Pulmonary artery endothelial cell (primary cell): Measurements from ENCODE around the gene ITGB8. TPM values are rescaled to one million over a fixed set of nuclear protein-coding genes. Genes with fewer than 3 reads are reported as not detected.

Source experiments
- DNase-seq: peaks from one replicate; pipeline ENCODE4 v3.0.0-alpha.2; 2011; ENCODE audit warnings: low read depth, low spot score
- total RNA-seq: library from RNA; depleted of rRNA; stranded (reverse); fragments of >200 nt; gene quantifications from 2 replicates; pipeline ENCODE4 v1.2.3, GENCODE V29; 2014

Gene ITGB8
- total RNA-seq, 1 donor from 2014 or later: 5.1 TPM

DNA sequence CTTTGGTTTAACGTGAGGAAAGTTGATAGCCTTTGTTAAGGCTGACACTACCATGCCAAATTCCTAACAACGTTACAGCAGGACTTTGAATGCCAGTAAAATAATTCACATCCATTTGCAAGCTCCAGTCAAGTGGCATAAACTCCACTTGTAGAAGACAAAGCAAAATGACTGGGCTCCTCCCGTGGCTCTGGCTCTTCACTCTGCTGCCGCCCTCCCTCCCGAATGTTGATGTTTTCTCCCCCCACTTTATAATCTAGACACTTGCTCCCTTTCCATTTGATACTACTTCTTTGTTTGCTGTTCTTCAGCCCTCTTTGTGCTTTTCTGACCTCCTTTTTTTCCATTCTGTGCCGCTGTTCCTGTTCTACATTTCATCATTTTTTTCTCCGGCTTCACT, 22.8 kb upstream of the ITGB8 start:
- no peak for DNase-seq

DNA sequence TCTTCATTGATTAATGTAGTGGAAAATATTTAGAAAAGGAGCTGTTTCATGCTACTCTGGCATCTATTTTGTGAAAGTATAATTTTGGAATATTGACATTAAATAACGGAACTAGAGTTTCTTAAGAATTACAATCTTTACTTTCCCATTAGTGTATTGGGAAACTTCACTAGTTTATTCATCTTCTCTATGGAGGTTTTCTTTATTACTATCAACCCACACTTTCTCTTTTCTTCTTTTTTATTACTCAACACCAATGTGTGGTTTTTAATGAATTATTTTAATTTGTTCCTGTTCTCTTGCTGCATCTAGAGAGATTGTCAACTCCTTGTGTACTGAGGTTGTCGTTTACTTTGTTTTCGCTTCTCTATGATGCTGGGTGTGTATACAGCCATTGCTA, 20.4 kb upstream of the ITGB8 start:
- DNase-seq: no peak

DNA sequence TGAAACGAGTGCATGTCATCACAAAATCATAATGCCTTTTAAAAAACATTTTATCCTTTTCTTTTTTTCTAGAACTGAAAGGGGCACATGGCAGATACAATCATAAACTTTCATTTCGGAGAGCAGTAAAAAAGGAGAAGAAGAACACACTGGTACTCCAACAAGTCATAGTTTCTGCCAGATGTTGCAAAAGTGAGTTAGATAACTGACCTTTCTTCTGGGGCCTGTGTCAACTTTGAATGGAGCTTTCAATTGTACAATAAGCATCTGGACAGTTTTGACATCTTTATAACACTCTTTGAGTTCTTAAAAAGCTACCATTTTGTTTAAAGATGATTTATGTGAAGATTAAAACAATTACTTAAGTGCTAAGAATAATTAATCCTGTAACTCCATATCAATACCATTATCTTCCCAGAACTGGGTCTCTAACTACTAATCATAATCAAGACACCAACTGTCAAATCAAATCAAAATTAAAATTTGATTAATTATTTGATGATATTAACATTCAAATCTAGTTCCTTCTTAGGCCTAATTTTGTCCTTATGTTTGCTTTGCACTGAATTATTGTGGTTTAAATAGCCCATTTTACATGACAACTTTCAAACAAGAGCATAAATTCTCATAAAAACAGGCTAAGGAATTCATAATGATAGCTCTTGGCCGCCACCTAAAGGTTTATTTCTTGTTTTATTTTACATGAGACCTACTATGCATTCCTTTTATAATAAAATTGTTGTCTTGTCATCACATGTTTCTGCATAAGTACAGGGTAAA, 19.5 kb upstream of the ITGB8 start:
- no peak for DNase-seq

DNA sequence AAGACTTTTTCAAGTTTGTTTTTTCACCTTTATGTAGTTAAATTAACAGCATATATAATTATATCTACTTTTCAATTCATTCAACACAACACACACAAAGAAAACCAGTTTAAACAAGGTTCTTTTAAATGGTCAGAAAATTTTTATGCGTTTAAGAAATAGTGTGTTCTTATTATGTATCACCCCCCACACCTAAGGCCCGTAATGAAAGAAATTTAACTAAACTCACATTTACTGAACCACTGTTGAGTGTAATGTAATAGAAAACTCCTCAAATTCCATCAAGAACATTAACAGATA, 19.0 kb upstream of the ITGB8 start:
- DNase-seq: no peak

DNA sequence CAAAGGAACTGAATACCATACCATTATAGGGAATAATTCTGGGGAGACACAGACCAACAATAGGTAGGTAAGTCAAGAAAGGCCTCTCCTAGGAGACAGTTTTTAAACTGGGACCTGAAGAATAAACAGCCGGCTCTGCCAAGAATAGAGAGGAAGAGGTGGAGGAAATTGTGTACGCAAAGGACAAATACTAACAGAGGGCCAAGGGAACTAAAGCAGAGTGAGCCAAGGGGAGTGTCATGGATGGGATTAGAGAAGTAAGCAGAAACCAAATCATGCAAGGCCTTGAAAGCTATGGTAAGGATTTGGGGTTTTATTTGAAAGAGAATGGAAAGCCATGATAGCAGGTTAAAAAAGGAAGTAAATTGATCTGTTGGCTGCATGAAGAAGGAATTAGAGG, 18.1 kb upstream of the ITGB8 start:
- no peak for DNase-seq

DNA sequence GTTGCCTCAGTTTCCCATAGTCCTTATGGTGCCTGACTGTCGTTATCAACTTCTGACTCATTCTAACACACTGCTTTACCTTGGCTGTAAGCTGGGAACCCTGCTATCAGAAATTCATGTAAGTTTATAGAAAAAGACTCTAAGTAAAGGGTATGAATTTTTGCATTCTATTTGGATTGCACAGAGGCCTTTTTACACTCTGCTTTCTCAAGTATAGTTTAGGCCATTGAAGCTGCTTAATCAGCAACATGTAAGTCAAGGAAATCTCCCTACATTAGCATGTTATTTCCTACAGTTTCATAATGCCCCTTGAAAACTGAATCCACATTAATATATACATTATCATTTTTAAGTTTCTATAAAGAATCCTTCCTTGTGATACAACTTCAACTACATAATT, 17.1 kb upstream of the ITGB8 start:
- DNase-seq: no peak

DNA sequence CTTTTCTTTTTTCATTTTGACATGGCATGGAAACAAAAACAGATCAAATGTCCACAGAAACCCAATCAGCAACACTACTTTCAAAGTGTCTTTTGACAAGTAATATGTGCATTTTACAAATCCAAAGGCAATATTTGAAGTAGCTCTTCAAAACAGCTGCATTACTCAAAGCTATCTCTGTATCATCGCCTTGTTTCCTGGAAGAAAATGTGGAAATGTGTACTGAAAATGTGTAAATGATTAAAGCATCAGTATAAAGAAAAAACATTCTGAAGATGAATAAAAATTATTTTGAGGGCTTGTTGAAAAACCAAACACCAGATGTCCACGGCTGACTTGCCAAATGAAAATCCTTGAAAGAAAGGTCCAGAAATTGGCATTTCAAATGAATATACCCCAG, 16.5 kb upstream of the ITGB8 start:
- DNase-seq: no peak

DNA sequence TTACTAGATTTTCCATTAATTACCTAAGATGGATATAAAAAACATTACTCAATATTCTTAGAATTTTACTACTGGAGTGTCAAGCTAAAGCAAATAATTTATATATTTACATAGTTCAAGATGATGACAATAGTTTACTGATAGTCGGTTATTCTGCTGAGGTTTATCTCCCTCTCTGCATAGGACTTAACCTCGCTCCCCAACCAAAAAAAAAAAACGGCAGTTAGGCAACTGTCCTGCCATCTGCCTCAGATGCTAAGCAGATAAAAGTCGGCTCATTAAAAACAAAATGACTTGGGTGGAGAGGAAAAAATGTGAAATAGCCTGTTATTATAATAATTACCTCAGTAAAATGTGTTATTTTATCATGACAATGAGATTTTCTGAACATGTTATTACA, 14.0 kb upstream of the ITGB8 start:
- no peak for DNase-seq

DNA sequence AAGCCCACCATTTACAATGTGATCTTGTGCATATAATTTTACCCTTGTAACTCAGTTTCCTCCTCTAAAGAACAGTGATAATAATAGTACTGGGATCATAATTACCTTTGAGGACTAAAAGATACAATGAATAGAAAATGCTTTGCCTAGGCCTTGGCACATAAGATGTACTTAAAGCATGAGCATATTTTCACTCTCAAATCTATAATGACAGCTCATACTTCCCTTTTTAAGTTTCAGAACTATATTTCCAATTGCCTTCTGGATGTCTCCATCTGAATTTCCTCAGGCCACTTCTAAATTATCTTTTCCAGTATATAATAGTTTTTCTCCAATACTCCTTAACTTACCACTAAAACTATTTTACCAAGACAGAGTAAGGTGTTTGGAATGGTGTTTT, 13.3 kb upstream of the ITGB8 start:
- no peak for DNase-seq

DNA sequence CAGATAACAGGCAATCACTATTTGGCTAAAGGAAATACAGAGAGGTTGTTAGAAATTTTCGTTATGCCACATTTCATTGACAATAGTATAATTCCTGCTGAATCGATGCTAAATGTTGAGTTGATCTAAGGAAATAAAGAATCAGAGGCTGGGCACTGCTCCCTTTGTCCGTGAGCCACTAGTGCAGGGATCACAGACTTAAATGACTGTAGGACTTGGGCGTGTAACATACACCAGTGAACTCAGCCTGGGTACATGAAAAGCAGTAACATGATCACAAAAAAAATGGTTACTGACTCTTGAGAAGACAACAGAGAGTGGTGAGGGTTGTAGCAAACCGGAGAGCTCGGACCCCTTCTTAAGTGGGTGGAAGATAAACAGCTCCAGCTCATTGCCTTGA, 11.8 kb upstream of the ITGB8 start:
- no peak for DNase-seq

DNA sequence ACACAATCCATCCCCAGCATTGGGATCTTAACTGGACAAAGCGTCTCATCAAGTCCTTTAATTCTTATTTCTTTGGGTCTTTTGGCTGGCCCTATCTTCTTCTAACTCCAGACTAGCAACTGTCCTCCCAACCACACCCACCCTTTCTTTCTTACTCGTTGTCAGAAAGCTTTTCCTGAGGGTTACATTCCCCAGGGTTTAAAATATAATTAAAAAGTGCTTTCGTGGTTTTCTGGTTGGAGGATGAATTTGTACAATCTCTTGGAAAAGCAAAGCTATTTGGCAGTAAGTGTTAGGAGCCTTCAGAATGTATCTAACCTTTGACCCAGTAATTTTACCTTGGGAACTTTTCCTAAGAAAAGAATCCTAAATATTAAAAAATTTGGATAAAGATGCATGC, 10.4 kb upstream of the ITGB8 start:
- no peak for DNase-seq

DNA sequence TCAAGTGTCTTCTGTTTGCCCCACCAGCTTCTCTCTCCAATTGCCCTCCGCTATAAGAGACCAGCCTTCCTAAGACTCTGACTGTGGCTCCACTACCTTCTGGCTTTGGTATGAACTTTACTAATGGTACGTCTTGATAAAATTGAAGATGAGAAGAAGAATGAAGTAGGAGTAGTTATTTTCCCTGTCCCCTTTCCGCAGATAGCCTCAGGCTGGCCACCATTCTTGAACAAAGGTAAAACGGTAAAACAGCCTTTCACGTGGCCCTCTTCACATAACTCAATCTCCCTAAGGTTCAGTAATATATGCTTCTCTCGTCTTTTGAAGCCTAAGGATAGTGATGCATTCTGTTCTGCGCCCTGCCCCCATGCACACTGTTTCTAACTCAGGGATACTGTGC, 9.9 kb upstream of the ITGB8 start:
- no peak for DNase-seq

DNA sequence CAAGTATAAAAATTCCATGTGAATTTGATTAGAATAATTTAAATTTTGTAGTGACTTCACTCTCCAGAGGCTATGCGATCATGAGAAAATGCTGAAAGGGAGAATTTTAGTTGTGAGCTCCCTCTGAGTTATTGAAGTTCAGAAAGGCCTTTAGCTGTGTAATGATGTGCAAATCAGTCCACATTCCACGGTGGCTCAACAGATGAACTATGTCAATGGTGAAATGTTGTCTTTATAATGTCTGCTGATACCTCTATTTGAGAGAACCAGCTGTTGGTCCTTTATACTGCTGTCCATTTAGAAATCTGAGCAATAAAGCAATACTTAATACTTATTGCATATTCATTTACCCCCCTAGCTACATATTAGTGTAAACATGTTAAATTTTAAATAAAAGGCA, 7.1 kb upstream of the ITGB8 start:
- no peak for DNase-seq

DNA sequence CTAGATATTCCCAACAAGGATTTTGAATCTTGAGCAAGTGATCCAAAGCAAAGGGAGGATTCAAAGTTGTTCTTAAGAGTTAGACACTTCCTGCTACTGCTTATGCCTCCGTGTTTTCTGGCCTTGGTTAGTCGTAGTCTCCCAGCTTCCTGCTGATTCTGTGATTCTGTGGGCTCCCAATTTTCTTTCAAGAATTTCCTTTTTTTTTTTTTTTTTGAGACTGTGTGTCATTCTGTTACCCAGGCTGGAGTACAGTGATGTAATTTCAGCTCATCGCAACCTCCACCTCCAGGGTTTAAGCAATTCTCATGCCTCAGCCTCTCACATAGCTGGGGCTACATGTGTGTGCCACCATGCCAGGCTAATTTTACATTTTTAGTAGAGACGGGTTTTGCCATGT, 4.4 kb upstream of the ITGB8 start:
- DNase-seq: no peak

DNA sequence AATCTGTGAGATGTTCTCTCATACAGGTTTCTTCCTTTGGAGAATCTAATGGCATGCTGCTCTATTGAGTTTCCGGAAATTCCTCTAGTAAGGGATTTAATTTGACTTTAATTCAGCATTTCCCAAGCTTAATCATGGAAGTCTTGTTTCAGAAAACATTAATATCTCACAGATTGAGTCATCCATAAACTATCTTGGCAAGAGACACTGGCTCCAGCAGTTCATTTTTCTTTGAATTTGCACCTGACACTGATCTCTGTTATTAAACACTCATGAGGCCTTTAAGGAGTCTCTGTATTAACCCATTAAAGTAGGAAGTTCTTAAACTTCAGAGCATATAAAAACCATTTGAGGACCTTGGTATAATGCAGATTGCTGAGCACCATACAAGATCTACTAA, 3.6 kb upstream of the ITGB8 start:
- no peak for DNase-seq

DNA sequence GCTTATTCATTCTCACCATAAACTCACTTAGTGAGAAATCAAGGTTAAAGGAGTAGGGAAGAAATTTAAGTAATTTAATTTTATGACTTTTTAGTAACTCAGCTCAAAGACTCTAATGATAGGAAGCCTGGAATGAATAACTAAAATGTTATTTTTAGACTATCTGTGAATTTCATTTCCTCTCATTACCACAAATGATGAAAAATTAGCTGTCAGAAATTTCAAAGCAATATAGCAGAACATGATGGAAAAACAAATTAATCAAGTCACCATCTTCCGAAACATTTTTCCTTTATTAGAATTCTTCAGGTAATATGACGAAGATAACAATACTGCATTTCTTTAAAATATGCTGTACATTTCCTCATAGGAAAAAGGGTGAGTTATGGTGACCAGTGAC, 2.7 kb upstream of the ITGB8 start:
- no peak for DNase-seq

DNA sequence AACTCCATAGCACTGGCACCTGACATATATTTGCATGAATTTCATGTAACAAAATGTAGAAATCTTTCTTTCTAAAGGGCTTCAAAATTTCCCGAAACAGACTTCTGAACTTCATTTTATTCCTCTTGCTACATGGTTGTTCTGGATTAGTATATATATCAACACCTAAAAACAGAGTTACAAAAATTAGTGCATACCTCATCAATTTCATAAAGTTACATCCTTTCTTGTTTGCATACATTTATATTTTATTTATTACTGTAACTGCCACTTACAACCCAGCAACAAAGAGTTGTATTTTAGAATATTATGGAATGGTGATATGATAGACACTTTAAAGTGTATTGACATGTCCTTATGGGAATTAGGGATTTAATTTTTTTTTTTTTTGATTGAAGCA, 2.0 kb upstream of the ITGB8 start:
- DNase-seq: no peak

DNA sequence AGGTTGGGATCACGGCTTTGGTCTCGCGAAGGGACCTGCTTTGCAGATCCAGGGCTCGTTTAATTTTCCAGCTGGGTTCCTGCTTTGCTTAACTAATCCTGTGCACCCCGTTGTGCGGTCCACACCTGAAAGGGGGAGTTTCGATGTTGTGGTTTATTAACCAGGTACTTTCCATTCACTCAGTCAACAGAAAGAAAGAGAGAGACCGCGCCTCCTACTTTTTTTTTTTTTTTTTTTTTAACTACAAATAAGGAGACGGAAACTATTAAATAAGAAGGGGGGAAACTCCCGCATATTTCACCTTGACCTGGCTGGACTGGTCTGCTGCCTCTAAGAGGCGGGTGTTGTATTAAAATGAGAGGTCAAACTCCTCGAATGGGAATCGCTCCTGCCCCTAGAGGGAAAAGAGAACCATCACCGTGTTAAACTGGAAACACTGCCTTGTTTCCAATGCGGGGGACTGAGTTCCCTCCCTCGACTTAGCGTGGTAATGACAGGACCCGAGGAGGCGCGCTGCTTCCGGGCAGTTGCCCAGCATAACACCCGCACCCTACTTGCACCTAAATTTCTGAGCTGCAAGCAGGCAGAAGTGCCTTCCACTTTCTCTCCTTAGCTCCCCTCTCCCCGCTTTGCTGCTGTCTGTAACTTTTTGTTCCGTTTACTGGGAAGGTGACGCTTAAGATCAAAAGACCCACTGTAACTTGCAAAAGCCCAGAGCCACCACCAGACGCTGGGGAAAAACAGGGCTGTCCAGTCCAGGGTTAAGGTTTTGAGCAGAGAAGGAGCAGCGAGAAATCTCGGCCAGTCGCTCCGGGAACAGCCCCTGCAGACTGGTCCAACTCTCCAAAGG, 1.1 kb upstream of the ITGB8 start:
- DNase-seq: no peak

DNA sequence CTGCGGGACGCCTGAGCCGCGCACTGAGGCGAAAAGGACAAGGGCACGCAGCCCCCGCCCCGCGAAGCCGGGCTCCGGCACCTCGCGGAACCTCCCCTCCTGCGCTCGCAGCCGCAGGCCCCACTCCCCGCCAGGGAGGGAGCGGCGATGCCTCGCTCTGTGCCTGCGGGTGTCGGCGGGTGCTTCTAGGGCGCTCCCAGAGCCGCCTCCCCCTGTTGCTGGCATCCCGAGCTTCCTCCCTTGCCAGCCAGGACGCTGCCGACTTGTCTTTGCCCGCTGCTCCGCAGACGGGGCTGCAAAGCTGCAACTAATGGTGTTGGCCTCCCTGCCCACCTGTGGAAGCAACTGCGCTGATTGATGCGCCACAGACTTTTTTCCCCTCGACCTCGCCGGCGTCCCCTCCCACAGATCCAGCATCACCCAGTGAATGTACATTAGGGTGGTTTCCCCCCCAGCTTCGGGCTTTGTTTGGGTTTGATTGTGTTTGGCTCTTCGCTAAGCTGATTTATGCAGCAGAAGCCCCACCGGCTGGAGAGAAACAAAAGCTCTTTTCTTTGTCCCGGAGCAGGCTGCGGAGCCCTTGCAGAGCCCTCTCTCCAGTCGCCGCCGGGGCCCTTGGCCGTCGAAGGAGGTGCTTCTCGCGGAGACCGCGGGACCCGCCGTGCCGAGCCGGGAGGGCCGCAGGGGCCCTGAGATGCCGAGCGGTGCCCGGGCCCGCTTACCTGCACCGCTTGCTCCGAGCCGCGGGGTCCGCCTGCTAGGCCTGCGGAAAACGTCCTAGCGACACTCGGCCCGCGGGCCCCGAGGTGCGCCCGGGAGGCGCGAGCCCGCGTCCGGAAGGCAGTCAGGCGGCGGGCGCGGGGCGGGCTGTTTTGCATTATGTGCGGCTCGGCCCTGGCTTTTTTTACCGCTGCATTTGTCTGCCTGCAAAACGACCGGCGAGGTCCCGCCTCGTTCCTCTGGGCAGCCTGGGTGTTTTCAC, 519 bp downstream of the ITGB8 start:
- DNase-seq: no peak

DNA sequence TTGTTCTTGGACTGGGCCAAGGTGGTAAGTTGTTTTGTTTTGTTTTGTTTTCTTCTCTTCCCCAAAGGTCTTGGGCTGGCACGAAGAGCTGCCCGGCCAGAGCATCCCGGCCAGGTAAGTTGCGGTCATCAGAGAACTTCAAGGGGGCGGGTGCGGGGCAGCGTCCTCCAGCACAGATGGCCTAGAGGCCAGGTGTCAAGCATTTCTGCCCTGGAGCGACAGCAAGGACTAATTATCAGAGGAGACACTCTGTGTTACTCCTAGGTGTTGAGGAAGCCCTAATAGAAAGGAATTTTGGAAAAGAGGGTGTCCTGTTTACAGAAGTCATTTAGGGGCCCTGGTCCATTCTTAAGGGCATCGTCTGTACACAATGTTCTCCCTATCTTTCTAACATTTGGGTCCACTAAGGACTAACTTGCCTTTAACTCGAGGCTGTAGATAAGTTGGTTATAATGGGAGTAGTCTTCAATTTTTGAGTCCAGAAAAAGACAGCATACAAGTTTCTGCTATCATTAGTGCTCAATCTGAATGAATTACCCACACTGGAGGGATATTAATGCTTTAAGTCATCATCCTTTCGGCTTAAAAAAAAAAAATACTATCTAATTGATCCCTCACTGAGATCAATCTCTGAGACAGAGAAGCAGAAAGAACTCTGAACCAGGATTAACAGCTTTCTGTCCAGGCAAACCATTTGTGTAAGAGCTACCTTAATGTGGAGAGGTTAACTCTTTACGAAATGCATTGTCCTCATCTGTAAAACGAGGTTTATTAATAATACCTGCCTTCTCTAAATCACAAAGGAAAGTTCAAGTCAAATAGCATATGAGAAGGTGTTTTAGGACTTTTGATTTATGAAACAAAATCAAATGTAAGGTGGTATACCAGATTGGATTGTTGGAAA, 1.5 kb downstream of the ITGB8 start:
- no peak for DNase-seq

DNA sequence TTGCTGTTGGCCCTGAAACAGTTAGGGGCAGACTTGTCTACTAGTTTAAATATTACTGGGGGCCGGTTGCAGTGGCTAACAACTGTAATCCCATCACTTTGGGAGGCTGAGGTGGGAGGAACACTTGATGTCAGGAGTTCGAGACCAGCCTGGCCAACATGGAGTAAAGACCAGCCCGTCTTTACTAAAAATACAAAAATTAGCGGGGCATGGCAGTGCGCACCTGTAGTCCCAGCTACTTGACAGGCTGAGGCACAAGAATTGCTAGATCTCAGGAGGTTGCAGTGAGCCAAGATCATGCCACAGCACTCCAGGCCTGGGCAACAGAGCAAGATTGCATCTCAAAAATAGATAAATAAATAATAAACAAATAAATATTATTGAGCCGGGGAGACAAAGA, 7.6 kb downstream of the ITGB8 start:
- no peak for DNase-seq
